NCI-H82 (cell line): Measurements from ENCODE around the gene METTL9.
"Not testable (repeated sequence)": the region's sequence is repeated elsewhere in the genome, so short reads cannot be mapped to it uniquely, and the experiment has no call there.

Experiments used
- DNase-seq: peaks from one replicate; lab custom pipeline; 2025; lab: John Stamatoyannopoulos, UW

METTL9 gene

GRCh38 chr16:21663889-21664647, 64.7 kb downstream of the METTL9 start, which contains the start of gene OTOA:
OTOA (plus strand) TSS chr16:21663968; CDS start chr16:21678515, 14,547 bp downstream.
- DNase-seq: peak; percentile 16

DNA sequence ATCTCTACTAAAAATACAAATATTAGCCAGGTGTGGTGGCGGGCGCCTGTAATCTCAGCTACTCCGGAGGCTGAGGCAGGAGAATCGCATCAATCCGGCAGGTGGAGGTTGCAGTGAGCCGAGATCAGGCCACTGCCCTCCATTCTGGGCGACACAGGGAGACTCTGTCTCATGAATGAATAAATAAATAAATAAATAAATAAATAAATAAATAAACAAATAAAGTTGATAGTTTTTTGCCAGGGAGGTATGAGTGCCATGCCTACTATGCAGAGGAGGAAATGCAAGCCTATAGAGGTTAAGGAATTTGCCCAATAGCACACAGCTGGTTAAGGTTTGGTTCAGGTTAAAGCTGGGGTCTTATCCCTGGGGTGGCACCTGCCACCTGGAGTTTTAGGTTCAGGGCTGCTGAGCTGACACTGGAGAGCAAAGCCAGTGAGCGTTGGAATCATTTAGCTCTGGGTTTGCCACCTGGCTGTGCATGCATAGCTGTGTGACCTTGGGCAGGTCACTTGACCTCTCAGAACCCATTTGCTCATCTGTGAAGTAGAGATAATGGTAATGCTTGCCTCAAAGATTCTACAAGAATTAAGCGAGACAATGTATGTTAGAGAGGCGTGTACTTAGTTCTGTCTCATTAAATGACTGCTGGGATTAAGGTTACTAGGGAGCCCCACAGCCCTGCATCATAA, 65.6 kb downstream of the METTL9 start:
- no peak for DNase-seq

- DNase-seq: no peak
Observed at GRCh38 chr16:21666772-21667171, 67.4 kb downstream of the METTL9 start.

- DNase-seq: no peak
Observed at GRCh38 chr16:21667575-21667974, 68.2 kb downstream of the METTL9 start.

DNA sequence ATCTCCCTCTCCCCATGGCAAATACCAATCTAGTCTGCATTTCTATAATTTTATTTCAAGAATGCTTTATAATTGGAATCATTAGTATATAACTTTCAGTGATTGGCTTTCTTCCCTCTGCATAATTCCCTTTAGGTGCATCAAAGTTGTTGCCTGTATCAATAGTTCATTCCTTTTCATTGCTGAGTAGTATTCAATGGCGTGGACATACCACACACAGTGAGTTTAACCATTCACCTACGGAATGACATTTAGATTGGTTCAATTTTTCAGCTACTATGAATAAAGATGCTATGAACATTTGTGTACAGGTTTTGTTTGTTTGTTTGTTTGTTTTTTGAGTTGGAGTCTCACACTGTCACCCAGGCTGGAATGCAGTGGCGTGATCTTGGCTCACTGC, 74.1 kb downstream of the METTL9 start:
- DNase-seq: no peak

DNA sequence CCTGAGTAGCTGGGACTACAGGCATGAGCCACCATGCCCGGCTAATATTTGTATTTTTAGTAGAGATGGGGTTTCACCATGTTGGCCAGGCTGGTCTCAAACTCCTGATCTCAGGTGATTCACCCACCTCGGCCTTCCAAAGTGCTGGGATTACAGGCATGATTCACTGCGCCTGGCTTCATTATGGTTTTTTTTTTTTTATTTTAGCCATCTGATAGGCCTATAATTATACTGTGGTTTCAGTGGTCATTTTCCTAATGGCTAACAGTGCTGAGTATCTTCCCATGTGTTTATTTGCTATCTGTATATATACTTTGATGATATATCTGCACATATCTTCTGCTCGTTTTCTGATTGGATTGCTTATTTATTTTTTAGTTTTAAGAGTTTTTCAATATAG, 75.1 kb downstream of the METTL9 start:
- not testable (repeated sequence) for DNase-seq

- not testable (repeated sequence) for DNase-seq
Observed at GRCh38 chr16:21680714-21681113, 81.3 kb downstream of the METTL9 start.

DNA sequence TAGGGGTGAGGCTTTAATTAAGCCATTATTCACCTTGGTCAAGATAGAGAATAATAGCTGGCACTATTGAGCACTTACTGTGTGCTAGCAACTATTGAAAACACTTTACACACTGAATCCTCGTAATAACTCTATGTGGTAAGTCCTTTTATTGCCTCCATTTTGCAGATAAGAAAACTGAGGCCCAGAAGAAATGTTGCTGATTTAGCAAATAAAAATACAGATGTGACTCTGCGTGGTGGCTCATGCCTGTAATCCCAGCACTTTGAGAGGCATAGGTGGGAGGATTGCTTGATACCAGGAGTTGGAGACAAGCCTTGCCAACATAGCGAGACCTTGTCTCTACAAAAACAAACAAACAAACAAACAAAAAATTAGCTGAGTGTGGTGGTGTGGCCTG, 83.8 kb downstream of the METTL9 start:
- DNase-seq: no peak

DNA sequence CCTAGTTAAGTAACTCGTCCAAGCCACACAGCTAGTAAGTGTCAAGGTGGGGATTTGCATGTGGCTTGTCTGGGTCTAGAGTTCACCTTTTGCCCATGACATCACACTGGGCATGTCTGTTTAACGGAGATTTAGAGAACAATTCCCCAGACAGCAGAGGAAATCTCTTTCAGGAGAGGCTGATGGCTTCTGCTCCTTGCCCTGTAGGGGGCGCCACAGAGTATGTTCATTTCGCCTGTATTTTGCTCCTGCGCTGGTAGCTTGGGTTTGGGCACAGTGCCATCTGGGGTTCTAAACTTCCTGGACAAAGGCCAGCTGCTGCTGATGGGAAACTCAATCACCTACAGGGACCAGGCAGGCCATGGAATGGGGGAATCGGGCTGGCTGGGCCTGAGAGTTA, 84.8 kb downstream of the METTL9 start:
- DNase-seq: peak; percentile 54

GRCh38 chr16:21685034-21685455, 85.7 kb downstream of the METTL9 start:
- no peak for DNase-seq

DNA sequence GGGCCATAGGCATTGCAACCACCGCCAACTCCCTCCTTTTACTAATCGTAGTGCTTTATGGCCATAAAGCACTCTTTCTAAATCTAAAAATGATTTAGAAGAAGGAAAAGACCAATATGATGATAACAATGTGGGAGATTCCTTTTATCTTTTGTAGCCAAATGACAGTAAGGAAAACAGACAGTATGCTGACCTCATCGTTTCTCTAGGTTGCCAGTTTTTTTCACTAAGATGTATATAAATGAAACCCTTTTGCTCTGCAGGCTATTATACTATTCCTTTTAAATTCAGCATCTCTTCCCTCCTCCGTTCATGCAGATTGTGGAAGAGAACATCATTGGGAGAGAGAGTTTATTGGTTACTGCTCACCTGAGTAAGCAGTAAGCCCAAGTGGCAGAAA, 89.7 kb downstream of the METTL9 start:
- DNase-seq: no peak

GRCh38 chr16:21690967-21691366, 91.6 kb downstream of the METTL9 start:
- not testable (repeated sequence) for DNase-seq

DNA sequence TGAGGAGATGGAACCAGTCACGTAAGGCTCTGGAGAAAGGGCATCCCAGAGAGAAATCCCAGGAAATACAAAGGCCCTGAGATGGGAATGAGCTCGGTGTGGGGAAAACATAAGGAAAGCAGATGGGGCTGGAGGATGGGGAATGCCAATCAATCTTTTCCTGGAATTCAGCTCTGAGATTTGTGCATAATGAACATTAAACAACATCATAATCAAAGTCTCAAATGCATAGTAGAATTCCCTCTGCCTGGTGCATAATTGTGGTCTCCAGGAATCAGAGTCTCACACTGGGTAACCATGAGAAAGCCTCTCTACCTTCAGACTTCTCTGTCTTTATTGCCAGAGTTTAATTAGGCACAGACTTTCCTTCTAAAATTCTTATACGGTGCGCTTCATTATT, 95.2 kb downstream of the METTL9 start:
- no peak for DNase-seq

DNA sequence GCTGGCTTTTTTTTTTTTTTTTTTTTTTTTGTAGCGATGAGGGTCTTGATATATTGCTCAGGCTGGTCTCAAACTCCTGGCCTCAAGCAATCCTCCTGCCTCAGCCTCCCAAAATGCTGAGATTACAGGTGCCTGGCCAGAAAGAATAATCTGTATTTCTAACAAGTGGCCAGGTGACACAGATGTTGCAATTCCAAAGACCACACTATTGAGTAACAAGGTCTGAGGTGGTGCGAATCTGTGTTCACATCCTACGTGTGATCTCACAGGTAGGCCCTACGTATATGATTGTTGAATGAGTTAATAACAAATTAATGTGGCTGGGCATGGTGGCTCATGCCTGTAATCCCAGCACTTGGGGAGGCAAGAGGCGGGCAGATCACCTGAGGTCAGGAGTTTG, 97.7 kb downstream of the METTL9 start:
- DNase-seq: no peak

GRCh38 chr16:21698169-21699032, 99.0 kb downstream of the METTL9 start:
- no peak for DNase-seq

DNA sequence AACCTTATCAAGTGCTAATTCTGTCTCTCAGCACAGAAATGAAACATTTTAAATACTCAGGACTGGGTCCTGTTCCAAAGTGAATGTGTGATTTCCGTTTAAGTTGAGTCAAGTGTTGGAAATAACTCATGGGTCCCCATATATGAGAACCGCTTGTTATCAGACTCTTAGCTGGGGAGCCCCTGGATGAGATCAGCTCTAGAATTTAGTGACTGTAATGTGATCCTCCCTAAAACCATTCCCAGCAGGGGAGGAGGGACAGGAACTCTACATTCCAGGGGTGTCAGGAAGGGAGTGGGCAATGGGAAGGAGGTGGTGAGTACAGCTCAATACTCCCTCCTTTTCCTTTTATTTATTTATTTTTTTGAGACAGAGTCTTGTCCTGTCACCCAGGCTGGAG, 101.9 kb downstream of the METTL9 start:
- DNase-seq: no peak

- no peak for DNase-seq
Observed at GRCh38 chr16:21702276-21702675, 102.9 kb downstream of the METTL9 start.

DNA sequence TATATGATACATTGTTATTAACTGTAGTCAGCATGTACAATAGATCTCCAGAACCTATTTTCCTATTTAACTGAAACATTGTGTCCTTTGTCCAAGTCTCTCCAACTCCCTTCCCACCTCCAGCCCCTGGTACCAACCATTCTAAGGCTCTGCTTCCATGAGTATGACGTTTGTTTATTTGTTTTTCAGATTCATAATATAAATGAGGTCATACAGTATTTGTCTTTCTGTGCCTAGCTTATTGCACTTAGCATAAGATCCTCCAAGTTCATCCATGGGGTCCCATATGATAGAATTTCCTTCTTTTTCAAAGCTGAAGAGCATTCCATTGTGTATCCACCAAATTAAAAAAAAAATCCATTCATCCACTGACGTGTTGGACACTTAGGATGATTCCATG, 103.8 kb downstream of the METTL9 start:
- no peak for DNase-seq

- no peak for DNase-seq
Observed at GRCh38 chr16:21703589-21704174, 104.3 kb downstream of the METTL9 start.

GRCh38 chr16:21704266-21704665, 104.9 kb downstream of the METTL9 start:
- DNase-seq: no peak

DNA sequence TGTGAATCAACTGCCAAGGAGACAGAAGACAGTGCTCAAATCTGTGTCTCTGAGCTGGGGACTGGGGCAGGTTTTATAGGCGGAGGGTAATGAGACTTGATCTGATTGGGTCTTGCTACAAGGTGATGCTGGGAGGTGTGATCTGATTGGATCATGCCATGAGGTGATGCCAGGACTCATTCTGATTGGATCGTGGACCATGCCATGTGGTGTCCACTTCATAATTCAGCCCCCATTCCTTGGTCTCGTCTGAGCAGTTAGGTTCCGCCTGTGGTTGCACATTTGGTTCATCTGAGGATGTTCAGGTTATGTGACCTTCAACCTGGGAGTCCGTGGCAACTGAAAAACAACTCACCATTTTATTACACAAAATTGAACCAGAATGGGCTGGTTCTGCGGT, 105.4 kb downstream of the METTL9 start:
- DNase-seq: peak; percentile 14
